Naive B cell (primary cell): ENCODE measurements around the gene PARVB. TPM values are rescaled to one million over a fixed set of nuclear protein-coding genes. Genes with fewer than 3 reads are reported as not detected.
A peak's percentile ranks its signal among the peaks of the same experiment; 100 is the strongest.

Source experiments
- ATAC-seq, 2 donors: fragments of 150-1000 bp; cut with Tn5 transposase; 2 replicates each; pipeline ENCODE4 v1.10.0; 2021; ENCODE audit warnings: low read depth in 2 of 2, mild to moderate bottlenecking in 2 of 2, moderate library complexity in 2 of 2
- DNase-seq: peaks from one replicate; pipeline ENCODE4 v3.0.0; 2022
- H3K27ac Mint-ChIP-seq, 6 donors: one replicate each; pipeline ENCODE4 v1.8.0; 2020 to 2022; ENCODE audit warnings: mild to moderate bottlenecking in 6 of 6, mixed read lengths in 6 of 6, moderate library complexity in 5 of 6, inconsistent platforms in 2 of 6
- H3K27me3 Mint-ChIP-seq, 3 donors: one replicate each; pipeline ENCODE4 v1.8.0; 2021 to 2022; ENCODE audit warnings: mixed read lengths in 3 of 3, mild to moderate bottlenecking in 1 of 3
- H3K36me3 Mint-ChIP-seq, 2 donors: one replicate each; pipeline ENCODE4 v1.8.0; 2020 to 2022; ENCODE audit warnings: mixed read lengths in 2 of 2, inconsistent platforms in 1 of 2, mild to moderate bottlenecking in 1 of 2
- H3K4me1 Mint-ChIP-seq, 3 donors: one replicate each; pipeline ENCODE4 v1.8.0; 2020 to 2022; ENCODE audit warnings: mixed read lengths in 3 of 3, inconsistent platforms in 1 of 3, mild to moderate bottlenecking in 1 of 3, moderate library complexity in 1 of 3
- H3K4me3 Mint-ChIP-seq, 8 donors: one replicate each; pipeline ENCODE4 v1.8.0; 2020 to 2022; ENCODE audit warnings: mild to moderate bottlenecking in 8 of 8, mixed read lengths in 8 of 8, moderate library complexity in 8 of 8, inconsistent platforms in 2 of 8
- H3K9me3 Mint-ChIP-seq, 7 donors: one replicate each; pipeline ENCODE4 v1.8.0; 2020 to 2022; ENCODE audit warnings: mixed read lengths in 7 of 7, mild to moderate bottlenecking in 5 of 7, inconsistent platforms in 2 of 7, moderate library complexity in 1 of 7
- polyA plus RNA-seq, 6 donors: library from polyadenylated mRNA; unstranded; fragments of 300-500 nt; fragmentation: Illumina TruSeq; gene quantifications; one replicate each; pipeline ENCODE4 v1.2.3, GENCODE V29; 2021; ENCODE audit warnings: low read depth in 6 of 6

The PARVB gene, protein sequence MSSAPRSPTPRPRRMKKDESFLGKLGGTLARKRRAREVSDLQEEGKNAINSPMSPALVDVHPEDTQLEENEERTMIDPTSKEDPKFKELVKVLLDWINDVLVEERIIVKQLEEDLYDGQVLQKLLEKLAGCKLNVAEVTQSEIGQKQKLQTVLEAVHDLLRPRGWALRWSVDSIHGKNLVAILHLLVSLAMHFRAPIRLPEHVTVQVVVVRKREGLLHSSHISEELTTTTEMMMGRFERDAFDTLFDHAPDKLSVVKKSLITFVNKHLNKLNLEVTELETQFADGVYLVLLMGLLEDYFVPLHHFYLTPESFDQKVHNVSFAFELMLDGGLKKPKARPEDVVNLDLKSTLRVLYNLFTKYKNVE
- polyA plus RNA-seq, result 10 to 100 TPM; 18.6 to 30.0 (median 21.3) TPM

- Mint-ChIP-seq H3K4me3 (peak within 1 kb of the TSS; percentile 86 to 95 (median 91)), H3K36me3 (no peaks in the 10 kb centered on the region), H3K4me1 (peaks cover 43 to 65% (median 64%) of the 10 kb centered on the region in 3 donors), H3K27ac (peak within 1 kb of the TSS; percentile 99 to 100 (median 100)), H3K9me3 (no peaks in the 10 kb centered on the region), H3K27me3 (no peaks in the 10 kb centered on the region)
- ATAC-seq (peak; percentile 0 to 1), DNase-seq (peak; percentile 47)
Observed at GRCh38 chr22:44024288-44024921, at the start of gene PARVB. TSS of gene PARVB (plus strand) at chr22:44024302. CDS start at chr22:44024340, 38 bp downstream.

DNA sequence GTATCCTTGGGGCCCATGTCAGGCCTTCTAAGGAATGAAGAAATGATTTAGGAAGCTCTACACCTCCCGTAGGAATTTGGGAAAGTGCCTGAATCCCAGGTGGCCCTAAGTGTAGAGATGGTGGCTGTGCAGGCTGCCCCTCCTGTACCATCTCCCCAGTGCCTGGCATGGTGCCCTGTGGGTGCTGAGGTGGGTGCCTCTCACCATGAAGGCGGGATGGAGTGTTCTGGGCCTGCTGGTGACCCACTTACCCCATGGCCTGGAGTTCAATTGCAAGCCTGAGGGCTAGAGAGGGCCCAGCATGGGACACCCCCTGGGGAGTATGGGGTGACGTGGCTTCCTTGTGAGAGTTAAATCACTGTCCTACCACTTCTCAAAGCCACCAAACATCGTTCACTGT lies 49.1 kb upstream of the PARVB start:
- no peak overlapping the region for H3K27ac Mint-ChIP-seq
- H3K27me3 Mint-ChIP-seq, result no peaks in the 10 kb centered on the region
- peaks cover 0 to 6% (median 0%) of the 10 kb centered on the region in 3 donors for H3K4me1 Mint-ChIP-seq
- H3K9me3 Mint-ChIP-seq, result no peaks in the 10 kb centered on the region
- ATAC-seq, result no peak
- H3K4me3 Mint-ChIP-seq, result no peak overlapping the region
- peaks cover 21 to 30% of the 10 kb centered on the region in 2 donors for H3K36me3 Mint-ChIP-seq
- DNase-seq, result no peak

DNA sequence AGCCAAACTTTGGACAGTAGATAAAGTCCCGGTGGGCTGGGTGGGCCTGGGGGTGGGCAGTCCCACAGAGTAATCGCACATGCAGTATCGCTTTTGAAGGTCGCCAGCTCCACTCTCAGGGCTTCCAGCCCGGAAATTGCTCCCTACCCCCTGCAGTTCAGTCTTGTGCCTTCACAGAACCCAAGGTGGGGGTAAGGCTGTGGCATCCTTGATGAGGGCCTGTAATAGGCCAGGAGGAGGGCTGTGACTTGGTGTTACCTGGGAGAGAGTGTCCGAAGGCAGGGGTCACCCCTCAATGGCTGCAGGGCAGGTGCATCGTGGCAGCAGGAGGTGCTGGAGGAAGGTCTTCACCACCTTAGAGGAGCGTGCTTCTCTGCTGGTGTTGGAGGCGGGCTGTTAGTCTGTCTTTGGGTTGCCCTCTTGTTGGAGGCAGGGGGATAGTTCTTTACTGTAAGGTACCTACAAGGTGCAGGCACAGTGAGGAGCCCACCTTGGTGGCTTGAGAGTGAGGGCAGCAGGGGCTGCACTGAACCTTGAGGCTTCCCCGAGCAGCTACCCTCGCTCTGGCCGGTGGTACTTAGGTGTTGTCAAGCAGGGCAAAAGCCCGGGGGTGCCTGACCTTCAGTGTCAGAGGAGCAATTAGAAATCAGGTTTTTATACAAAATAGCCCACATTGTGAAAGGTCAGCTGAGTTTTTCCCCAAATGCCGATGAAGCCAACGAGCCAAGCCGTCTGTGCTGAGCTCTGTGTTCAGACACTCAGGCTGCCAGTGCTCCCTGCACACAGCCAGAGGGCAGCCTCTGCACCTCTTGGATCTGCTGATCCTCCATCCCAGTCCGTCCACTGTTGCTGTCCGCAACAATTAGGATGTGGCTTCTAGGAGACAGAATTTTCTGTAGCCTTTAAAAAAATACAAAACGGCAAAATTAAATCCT lies 47.0 kb upstream of the PARVB start:
- Mint-ChIP-seq H3K27ac (peak overlapping the region in 2 of 6 donors; percentile 21 to 29), H3K27me3 (no peaks in the 10 kb centered on the region), H3K4me3 (no peak overlapping the region), H3K36me3 (peaks cover 26 to 35% of the 10 kb centered on the region in 2 donors), H3K4me1 (peaks cover 0 to 6% (median 0%) of the 10 kb centered on the region in 3 donors), H3K9me3 (no peaks in the 10 kb centered on the region)
- ATAC-seq, result no peak
- DNase-seq, result no peak

- Mint-ChIP-seq H3K4me3 (no peak overlapping the region), H3K9me3 (no peaks in the 10 kb centered on the region), H3K4me1 (peaks cover 0 to 6% (median 0%) of the 10 kb centered on the region in 3 donors), H3K27me3 (no peaks in the 10 kb centered on the region), H3K27ac (no peak overlapping the region), H3K36me3 (peaks cover 25 to 26% of the 10 kb centered on the region in 2 donors)
- DNase-seq (no peak), ATAC-seq (no peak)
Observed at GRCh38 chr22:43978558-43978957, 45.5 kb upstream of the PARVB start.

GRCh38 chr22:43980579-43980978 lies 43.5 kb upstream of the PARVB start:
- peaks cover 0 to 6% (median 0%) of the 10 kb centered on the region in 3 donors for H3K4me1 Mint-ChIP-seq

DNA sequence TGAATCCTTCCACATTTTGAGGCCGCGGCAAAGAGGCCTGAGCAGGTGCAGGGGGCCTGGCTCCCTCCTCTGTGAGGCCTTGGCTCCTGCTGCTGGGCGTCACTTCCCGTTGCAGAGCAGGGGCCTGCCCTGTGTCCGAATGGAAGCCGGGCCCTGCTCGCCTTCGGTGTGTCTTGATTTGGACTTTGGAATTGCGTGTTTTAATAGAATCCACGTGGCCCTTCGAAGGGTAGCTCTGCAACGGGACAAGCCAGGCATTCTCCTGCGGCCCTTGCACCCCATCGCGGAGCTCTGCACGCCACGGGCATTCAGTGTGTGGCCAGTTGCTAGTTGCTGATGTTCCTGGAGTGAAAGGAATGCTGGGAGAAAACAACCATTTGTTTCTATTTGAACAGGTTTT lies 43.1 kb upstream of the PARVB start:
- no peaks in the 10 kb centered on the region for H3K9me3 Mint-ChIP-seq
- peak overlapping the region in 1 of 8 donors; percentile 68 for H3K4me3 Mint-ChIP-seq
- H3K36me3 Mint-ChIP-seq, result peaks cover 17 to 21% of the 10 kb centered on the region in 2 donors
- peaks cover 0 to 6% (median 0%) of the 10 kb centered on the region in 3 donors for H3K4me1 Mint-ChIP-seq
- no peak for ATAC-seq
- DNase-seq, result no peak
- no peaks in the 10 kb centered on the region for H3K27me3 Mint-ChIP-seq
- H3K27ac Mint-ChIP-seq, result no peak overlapping the region

More at GRCh38 chr22:43980579-43980978, 43.5 kb upstream of the PARVB start:
- no peak overlapping the region for H3K4me3 Mint-ChIP-seq
- H3K27ac Mint-ChIP-seq, result no peak overlapping the region
- DNase-seq, result no peak
- H3K27me3 Mint-ChIP-seq, result no peaks in the 10 kb centered on the region
- no peak for ATAC-seq
- no peaks in the 10 kb centered on the region for H3K9me3 Mint-ChIP-seq
- peaks cover 17 to 21% of the 10 kb centered on the region in 2 donors for H3K36me3 Mint-ChIP-seq

DNA sequence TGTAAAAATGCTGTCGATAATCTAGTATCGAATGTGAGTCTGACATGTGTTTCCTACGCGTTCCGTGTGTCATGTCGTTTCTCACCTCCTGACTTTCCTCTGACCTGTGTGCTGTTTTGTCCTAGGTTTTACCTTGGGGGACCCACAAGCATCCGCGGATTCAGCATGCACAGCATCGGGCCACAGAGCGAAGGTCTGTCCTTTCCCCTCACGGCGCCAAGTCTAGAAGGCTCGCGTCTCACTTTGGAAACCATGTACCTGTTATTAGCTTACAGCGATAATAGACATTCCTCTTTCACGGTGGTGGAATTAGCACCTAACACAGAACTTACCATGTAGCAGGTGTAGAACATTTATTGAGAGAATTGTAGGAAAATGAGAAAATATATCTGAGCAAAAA lies 40.3 kb upstream of the PARVB start:
- Mint-ChIP-seq H3K4me1 (peaks cover 0 to 6% (median 0%) of the 10 kb centered on the region in 3 donors), H3K4me3 (no peak overlapping the region), H3K9me3 (no peaks in the 10 kb centered on the region), H3K27ac (no peak overlapping the region), H3K27me3 (no peaks in the 10 kb centered on the region), H3K36me3 (peaks cover 21 to 23% of the 10 kb centered on the region in 2 donors)
- DNase-seq (no peak), ATAC-seq (no peak)

DNA sequence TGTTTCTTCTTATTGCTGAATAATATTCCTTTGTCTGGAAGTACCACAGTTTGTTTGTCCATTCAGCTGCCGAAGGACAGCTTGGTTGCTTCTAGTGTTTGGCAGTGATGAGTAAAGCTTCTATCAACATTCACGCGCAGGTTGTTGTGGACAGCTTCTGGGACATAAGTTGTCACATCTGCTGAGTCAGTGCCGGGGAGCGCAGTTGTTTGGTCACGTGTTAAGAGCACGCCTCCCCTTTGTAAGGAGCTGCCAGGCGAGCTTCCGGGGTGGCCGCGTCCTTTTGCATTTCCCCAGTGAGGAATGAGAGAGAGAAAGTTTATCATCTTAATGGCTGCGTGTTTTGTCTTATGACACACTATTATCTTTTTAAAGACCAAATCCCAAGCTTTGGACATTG lies 38.6 kb upstream of the PARVB start:
- Mint-ChIP-seq H3K27ac (peak overlapping the region in 1 of 6 donors; percentile 68), H3K36me3 (peaks cover 5 to 18% of the 10 kb centered on the region in 2 donors), H3K9me3 (no peaks in the 10 kb centered on the region), H3K4me3 (no peak overlapping the region), H3K27me3 (no peaks in the 10 kb centered on the region), H3K4me1 (no peaks in the 10 kb centered on the region)
- no peak for ATAC-seq
- no peak for DNase-seq

DNA sequence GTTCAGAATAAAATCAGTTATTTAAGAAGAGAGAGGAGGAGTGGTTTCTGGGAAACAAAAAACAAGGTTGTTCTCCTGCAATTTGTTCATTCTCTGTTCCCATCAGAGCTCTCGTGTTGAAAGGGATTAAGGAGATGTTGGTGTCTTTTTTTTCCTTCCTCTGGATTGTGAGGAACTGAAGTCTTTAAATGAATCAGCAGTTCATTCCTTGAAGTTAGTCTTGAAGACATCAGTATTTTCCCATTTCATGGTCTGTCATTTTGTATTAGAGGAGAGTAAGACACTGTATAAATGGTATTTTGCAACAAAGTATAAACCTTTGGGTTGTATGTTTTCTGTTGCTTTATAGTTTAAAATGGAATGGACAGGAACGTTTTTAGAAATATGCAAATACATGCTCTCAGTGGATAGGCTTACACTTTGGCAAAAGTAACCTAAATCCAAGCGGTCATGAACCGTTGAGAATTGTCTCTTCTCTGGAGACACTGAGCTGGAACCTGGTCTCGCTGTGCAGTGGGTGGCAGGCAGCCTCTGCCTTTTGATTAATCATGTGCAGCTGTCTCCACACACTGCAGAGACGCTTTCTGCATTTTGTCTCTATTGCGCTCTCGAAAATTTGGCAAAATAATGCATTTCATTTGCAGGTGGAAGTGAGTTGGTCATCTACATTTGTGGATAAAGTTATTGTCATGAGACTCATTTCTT lies 35.8 kb upstream of the PARVB start:
- H3K27me3 Mint-ChIP-seq, result no peaks in the 10 kb centered on the region
- H3K9me3 Mint-ChIP-seq, result no peaks in the 10 kb centered on the region
- DNase-seq, result no peak
- peaks cover 14 to 16% of the 10 kb centered on the region in 2 donors for H3K36me3 Mint-ChIP-seq
- peaks cover 3 to 8% (median 5%) of the 10 kb centered on the region in 3 donors for H3K4me1 Mint-ChIP-seq
- peak overlapping the region in 1 of 6 donors; percentile 20 for H3K27ac Mint-ChIP-seq
- H3K4me3 Mint-ChIP-seq, result no peak overlapping the region
- ATAC-seq, result no peak

DNA sequence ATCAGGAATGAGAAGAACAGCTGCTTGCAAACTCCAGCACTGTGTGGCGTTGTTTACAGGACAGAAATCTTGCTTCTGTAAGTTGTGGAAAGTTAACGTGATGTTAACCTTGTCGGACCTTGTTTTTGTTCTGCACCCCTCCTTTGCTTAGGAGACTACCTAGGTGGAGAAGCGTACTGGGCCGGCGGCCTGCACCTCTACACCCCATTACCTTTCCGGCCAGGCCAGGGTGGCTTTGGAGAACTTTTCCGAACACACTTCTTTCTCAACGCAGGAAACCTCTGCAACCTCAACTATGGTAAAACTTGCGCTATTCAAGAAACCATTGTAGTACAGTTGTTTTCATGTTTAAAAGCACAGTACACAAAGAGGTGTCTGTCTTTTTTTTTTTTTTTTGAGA lies 35.1 kb upstream of the PARVB start:
- Mint-ChIP-seq H3K4me3 (no peak overlapping the region), H3K9me3 (no peaks in the 10 kb centered on the region), H3K27me3 (no peaks in the 10 kb centered on the region), H3K27ac (no peak overlapping the region), H3K4me1 (peaks cover 10 to 15% (median 12%) of the 10 kb centered on the region in 3 donors), H3K36me3 (peaks cover 14 to 19% of the 10 kb centered on the region in 2 donors)
- DNase-seq (no peak), ATAC-seq (no peak)

DNA sequence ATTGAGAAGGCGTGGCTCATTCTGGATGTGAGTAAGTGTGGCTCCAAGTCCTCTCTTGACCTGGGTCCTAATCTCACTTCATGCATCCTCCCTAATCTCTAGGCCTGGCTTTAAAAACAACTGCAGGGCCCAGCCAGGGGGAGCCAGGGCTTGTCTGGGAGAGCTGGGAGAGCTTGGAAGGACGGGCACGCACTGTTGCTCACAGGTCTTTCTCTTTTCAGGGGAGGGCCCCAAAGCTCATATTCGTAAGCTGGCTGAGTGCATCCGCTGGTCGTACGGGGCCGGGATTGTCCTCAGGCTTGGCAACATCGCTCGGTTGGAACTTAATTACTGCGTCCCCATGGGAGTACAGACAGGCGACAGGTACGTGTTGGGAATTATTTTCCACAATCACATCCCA lies 34.1 kb upstream of the PARVB start:
- H3K4me3 Mint-ChIP-seq, result no peak overlapping the region

DNA sequence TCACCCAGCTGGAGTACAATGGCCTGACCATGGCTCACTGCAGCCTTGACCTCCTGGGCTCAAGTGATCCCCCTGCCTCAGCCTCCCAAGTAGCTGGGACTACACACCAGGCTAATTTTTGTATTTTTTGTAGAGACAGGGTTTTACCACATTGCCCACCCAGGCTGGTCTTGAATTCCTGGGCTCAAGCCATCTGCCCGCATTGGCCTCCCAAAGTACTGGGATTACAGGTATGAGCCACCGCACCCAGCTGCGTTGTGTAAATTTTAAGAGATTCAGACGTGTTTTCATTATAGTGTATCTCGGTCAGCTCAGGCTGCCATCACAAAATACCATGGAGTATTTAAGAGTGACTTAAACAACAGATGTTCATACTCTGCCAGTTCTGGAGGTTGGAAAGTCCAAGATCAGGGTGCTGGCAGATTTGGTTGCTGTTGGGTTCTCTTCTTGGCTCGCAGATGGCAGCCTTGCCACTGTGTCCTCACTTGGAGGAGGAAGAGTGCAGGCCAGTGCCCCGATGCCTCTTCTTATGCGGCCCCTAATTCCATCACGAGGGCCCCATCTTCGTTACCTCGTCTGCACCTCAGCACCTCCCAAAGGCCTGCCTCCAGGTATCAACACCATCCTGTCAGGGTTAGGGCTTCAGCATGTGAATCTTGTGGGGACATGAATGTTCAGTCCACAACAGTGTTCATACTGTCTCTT lies 32.6 kb upstream of the PARVB start:
- Mint-ChIP-seq H3K4me3 (no peak overlapping the region), H3K9me3 (no peaks in the 10 kb centered on the region), H3K4me1 (peaks cover 29 to 38% (median 37%) of the 10 kb centered on the region in 3 donors), H3K27me3 (no peaks in the 10 kb centered on the region), H3K27ac (peak overlapping the region in 2 of 6 donors; percentile 34 to 57), H3K36me3 (peaks cover 14 to 19% of the 10 kb centered on the region in 2 donors)
- ATAC-seq, result no peak
- no peak for DNase-seq

More for the DNA sequence above, 34.1 kb upstream of the PARVB start:
- no peak for DNase-seq
- Mint-ChIP-seq H3K27ac (no peak overlapping the region), H3K27me3 (no peaks in the 10 kb centered on the region), H3K9me3 (no peaks in the 10 kb centered on the region), H3K4me1 (peaks cover 19 to 25% (median 22%) of the 10 kb centered on the region in 3 donors), H3K36me3 (peaks cover 14 to 19% of the 10 kb centered on the region in 2 donors)
- ATAC-seq, result no peak
